ENCODE measurements around the gene RNF40.

RNF40 gene

GRCh38 chr16:30762991-30763725, 1.0 kb downstream of the RNF40 start:
- no peak for DNase-seq (ENCODE audit: low spot score)

- no peak for DNase-seq (ENCODE audit: low spot score)
Observed at GRCh38 chr16:30764086-30764485, 2.0 kb downstream of the RNF40 start.

GRCh38 chr16:30764816-30765465, 2.8 kb downstream of the RNF40 start:
- no peak for DNase-seq (ENCODE audit: low spot score)

- no peak for DNase-seq (ENCODE audit: low spot score)
Observed at GRCh38 chr16:30766206-30766932, 4.2 kb downstream of the RNF40 start.

- DNase-seq (ENCODE audit: low spot score), result no peak
Observed at GRCh38 chr16:30766933-30767284, 4.8 kb downstream of the RNF40 start.

GRCh38 chr16:30767767-30768465, 5.8 kb downstream of the RNF40 start:
- no peak for DNase-seq (ENCODE audit: low spot score)

- no peak for DNase-seq (ENCODE audit: low spot score)
Observed at GRCh38 chr16:30768583-30769181, 6.6 kb downstream of the RNF40 start.

GRCh38 chr16:30769379-30770089, 7.4 kb downstream of the RNF40 start:
- DNase-seq (ENCODE audit: low spot score), result no peak

- no peak for DNase-seq (ENCODE audit: low spot score)
Observed at GRCh38 chr16:30771726-30772125, 9.6 kb downstream of the RNF40 start.

GRCh38 chr16:30773826-30774225, 11.7 kb downstream of the RNF40 start:
- no peak for DNase-seq (ENCODE audit: low spot score)

- DNase-seq (ENCODE audit: low spot score), result no peak
Observed at GRCh38 chr16:30774367-30775130, 12.4 kb downstream of the RNF40 start.

GRCh38 chr16:30775131-30775391, 12.9 kb downstream of the RNF40 start:
- no peak for DNase-seq (ENCODE audit: low spot score)

GRCh38 chr16:30775392-30776188, 13.5 kb downstream of the RNF40 start:
- peak; percentile 76 for DNase-seq (ENCODE audit: low spot score)

GRCh38 chr16:30777591-30778297, 15.6 kb downstream of the RNF40 start:
- no peak for DNase-seq (ENCODE audit: low spot score)

- no peak for DNase-seq (ENCODE audit: low spot score)
Observed at GRCh38 chr16:30778549-30779244, 16.6 kb downstream of the RNF40 start.

GRCh38 chr16:30779596-30779995, 17.5 kb downstream of the RNF40 start:
- DNase-seq (ENCODE audit: low spot score), result no peak

- DNase-seq (ENCODE audit: low spot score), result no peak
Observed at GRCh38 chr16:30780021-30780420, 17.9 kb downstream of the RNF40 start.

- DNase-seq (ENCODE audit: low spot score), result no peak
Observed at GRCh38 chr16:30780549-30780948, 18.4 kb downstream of the RNF40 start.
